Osteocyte (in vitro differentiated cells): ENCODE measurements around the gene ITGB3. TPM values are rescaled to one million over a fixed set of nuclear protein-coding genes. Genes with fewer than 3 reads are reported as not detected.

ENCODE experiments used
- DNase-seq: peaks from one replicate; pipeline ENCODE4 v3.0.0; 2021; ENCODE audit warnings: mixed read lengths; ENCODE audit not compliant: unreplicated experiment; ENCODE audit errors: extremely low spot score
- H3K27ac Mint-ChIP-seq: one replicate; pipeline ENCODE4 v1.8.0; 2021; ENCODE audit warnings: mild to moderate bottlenecking, mixed read lengths; ENCODE audit not compliant: unreplicated experiment
- H3K27me3 Mint-ChIP-seq: one replicate; pipeline ENCODE4 v1.8.0; 2021; ENCODE audit warnings: mixed read lengths; ENCODE audit not compliant: unreplicated experiment
- H3K36me3 Mint-ChIP-seq: one replicate; pipeline ENCODE4 v1.8.0; 2021; ENCODE audit warnings: mixed read lengths; ENCODE audit not compliant: unreplicated experiment
- H3K4me1 Mint-ChIP-seq: one replicate; pipeline ENCODE4 v1.8.0; 2021; ENCODE audit warnings: mixed read lengths; ENCODE audit not compliant: unreplicated experiment
- H3K4me3 Mint-ChIP-seq: one replicate; pipeline ENCODE4 v1.8.0; 2021; ENCODE audit warnings: mild to moderate bottlenecking, moderate library complexity, mixed read lengths; ENCODE audit not compliant: unreplicated experiment
- H3K9me3 Mint-ChIP-seq: one replicate; pipeline ENCODE4 v1.8.0; 2021; ENCODE audit warnings: mixed read lengths; ENCODE audit not compliant: unreplicated experiment
- total RNA-seq: library from RNA; stranded (reverse); gene quantifications from 2 replicates; pipeline ENCODE4 v1.2.1, GENCODE V29; 2021
- TF ChIP-seq, protein P1 (sequence below): fragments of 200-600 bp; sonication (generic); IDR thresholded peaks from 2 replicates; pipeline ENCODE4 v1.5.0; 2021; ENCODE audit warnings: antibody characterized with exemption, mild to moderate bottlenecking, moderate library complexity

ITGB3 gene
- total RNA-seq, 1 donor from 2014 or later = 3.3 TPM

DNA sequence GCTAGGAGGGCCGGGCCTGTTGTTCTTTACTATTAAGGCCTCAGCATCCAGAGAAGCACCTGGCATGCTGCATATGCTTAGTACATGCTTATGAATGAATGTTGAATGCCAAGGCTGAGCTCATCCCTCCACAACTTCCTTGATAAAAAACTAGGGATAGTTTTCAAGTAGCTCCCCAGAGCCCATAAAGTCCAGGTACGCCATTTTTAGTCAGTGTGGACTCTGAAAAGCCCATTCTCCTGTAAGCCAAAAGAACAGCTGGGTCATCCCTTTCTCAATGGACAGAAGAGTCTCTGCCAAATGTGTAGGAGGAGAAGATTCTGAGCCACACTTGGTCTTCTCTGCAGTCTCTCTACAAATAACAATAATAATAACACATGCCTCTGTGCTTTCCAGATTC lies 8.9 kb upstream of the ITGB3 start:
- Mint-ChIP-seq H3K4me3 (no peak overlapping the region), H3K4me1 (peaks cover 14% of the 10 kb centered on the region), H3K36me3 (no peaks in the 10 kb centered on the region), H3K27me3 (peaks cover 12% of the 10 kb centered on the region), H3K27ac (no peak overlapping the region), H3K9me3 (no peaks in the 10 kb centered on the region)
- TF ChIP-seq, protein P1, sequence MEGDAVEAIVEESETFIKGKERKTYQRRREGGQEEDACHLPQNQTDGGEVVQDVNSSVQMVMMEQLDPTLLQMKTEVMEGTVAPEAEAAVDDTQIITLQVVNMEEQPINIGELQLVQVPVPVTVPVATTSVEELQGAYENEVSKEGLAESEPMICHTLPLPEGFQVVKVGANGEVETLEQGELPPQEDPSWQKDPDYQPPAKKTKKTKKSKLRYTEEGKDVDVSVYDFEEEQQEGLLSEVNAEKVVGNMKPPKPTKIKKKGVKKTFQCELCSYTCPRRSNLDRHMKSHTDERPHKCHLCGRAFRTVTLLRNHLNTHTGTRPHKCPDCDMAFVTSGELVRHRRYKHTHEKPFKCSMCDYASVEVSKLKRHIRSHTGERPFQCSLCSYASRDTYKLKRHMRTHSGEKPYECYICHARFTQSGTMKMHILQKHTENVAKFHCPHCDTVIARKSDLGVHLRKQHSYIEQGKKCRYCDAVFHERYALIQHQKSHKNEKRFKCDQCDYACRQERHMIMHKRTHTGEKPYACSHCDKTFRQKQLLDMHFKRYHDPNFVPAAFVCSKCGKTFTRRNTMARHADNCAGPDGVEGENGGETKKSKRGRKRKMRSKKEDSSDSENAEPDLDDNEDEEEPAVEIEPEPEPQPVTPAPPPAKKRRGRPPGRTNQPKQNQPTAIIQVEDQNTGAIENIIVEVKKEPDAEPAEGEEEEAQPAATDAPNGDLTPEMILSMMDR = no peak
- DNase-seq = no peak

DNA sequence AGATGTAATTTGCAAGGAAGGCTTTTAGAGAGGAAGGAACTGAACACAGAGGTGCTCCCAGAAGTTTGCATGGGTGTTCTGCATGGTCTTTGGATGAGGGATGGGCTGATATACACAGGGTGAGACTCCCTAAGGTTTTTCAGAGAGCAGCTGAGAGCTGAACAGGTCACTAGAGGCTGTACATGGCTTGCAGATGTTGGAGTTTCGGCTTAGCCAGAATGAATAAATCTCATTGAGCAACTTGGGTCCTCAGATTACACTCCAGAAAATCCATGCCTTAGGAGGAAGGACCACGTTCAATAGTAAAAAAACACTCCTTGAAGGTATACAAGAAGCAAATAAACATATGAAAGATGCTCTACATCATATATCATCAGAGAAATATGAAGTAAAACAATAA lies 7.5 kb upstream of the ITGB3 start:
- no peaks in the 10 kb centered on the region for H3K9me3 Mint-ChIP-seq
- peaks cover 12% of the 10 kb centered on the region for H3K27me3 Mint-ChIP-seq
- DNase-seq = no peak
- H3K27ac Mint-ChIP-seq = no peak overlapping the region
- H3K36me3 Mint-ChIP-seq = no peaks in the 10 kb centered on the region
- TF ChIP-seq, protein P1 = no peak
- H3K4me1 Mint-ChIP-seq = no peaks in the 10 kb centered on the region
- no peak overlapping the region for H3K4me3 Mint-ChIP-seq

DNA sequence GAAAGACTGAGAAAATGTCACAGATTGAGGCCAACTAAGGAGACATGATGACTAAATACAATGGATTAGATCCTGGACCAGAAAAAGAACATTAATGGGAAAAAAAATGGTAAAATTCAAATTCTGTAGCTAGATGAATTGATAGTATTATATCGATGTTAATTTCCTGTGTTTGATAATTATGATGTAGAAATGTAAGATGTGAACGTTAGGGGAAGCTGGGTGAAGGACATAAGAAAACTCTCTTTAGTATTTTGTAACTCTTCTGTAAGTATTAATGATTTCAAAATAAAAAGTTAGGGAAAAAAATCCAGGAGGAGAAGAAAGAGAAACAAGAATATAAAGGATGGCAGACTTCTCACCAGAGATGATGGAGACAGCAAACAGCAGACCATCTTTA lies 2.8 kb upstream of the ITGB3 start:
- Mint-ChIP-seq H3K27me3 (peaks cover 7% of the 10 kb centered on the region), H3K27ac (no peak overlapping the region), H3K4me3 (no peak overlapping the region), H3K36me3 (no peaks in the 10 kb centered on the region), H3K9me3 (no peaks in the 10 kb centered on the region), H3K4me1 (peaks cover 10% of the 10 kb centered on the region)
- no peak for DNase-seq
- TF ChIP-seq, protein P1 = no peak

DNA sequence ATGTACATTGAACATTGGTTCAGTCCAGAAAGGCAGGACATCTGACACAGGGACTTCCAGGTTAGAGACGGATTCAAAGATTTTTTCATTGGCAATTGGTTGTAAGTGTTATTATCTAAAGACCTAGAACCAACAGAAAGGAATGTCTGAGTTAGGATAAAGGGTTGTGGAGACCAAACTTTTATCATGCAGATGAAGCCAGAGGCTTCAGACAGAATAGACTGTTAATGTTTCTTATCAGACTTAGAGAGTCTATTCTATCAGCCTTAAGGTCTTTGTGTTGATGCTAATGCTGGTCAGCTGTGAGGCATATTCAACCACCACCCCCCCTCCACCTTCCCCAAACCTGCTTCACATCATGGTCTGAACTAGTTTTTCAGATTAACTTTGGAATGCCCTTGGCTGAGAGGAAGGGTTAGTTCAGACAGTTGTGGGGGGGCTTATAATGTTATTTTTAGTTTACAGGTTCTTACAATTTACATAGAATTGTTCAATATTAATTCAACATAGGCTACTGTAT lies 2.1 kb upstream of the ITGB3 start:
- no peak for DNase-seq
- Mint-ChIP-seq H3K9me3 (no peaks in the 10 kb centered on the region), H3K27me3 (peaks cover 3% of the 10 kb centered on the region), H3K27ac (no peak overlapping the region), H3K4me3 (no peak overlapping the region), H3K36me3 (no peaks in the 10 kb centered on the region), H3K4me1 (peaks cover 10% of the 10 kb centered on the region)
- TF ChIP-seq, protein P1 = no peak

DNA sequence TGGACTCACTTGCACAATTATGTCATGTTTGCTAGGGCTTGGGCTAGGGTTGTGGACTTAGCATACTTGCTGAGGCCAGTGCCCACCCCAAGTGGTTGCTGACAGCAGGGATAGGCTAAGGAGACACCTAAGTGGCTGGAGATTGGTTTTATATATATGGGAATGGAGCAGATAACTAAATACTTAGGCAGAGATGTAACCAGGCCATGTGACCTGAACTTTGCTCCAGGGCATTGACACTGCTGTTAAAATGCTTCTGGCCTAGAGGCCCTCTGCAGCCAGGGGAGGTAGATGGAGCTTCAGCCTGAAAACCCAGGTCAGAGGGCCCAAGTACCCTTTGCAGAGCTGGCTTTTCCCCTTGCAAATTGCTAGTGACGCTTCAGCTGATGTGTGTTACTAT lies 1.4 kb upstream of the ITGB3 start:
- no peak for DNase-seq
- H3K4me1 Mint-ChIP-seq = peaks cover 11% of the 10 kb centered on the region
- H3K36me3 Mint-ChIP-seq = no peaks in the 10 kb centered on the region
- H3K4me3 Mint-ChIP-seq = peak overlapping the region; percentile 61
- TF ChIP-seq, protein P1 = no peak
- H3K27ac Mint-ChIP-seq = no peak overlapping the region
- H3K27me3 Mint-ChIP-seq = no peaks in the 10 kb centered on the region
- no peaks in the 10 kb centered on the region for H3K9me3 Mint-ChIP-seq
